Loucy (cell line): Measurements from ENCODE around the gene OR7C1.

ENCODE experiments used
- H2AFZ ChIP-seq: fragments of 200-600 bp; sonication (generic); 2 replicates; pipeline ENCODE4 v1.6.0; 2016; ENCODE audit warnings: antibody characterized with exemption, mild to moderate bottlenecking, low read length, moderate library complexity
- H3F3A ChIP-seq: fragments of 200-600 bp; 2 replicates; pipeline ENCODE4 v1.6.0; 2016; ENCODE audit warnings: antibody characterized with exemption, low read depth, mild to moderate bottlenecking
- H3K27me3 ChIP-seq: fragments of 200-600 bp; sonication (generic); 2 replicates; pipeline ENCODE4 v1.6.1; 2014; ENCODE audit warnings: low read length, mild to moderate bottlenecking; ENCODE audit not compliant: insufficient read depth, poor library complexity, severe bottlenecking
- H3K36me3 ChIP-seq: fragments of 200-600 bp; sonication (generic); 2 replicates; pipeline ENCODE4 v1.6.1; 2016; ENCODE audit warnings: low read length; ENCODE audit not compliant: insufficient read depth
- H3K4me1 ChIP-seq: fragments of 200-600 bp; sonication (generic); 2 replicates; pipeline ENCODE4 v1.5.1; 2014; ENCODE audit warnings: low read length, mild to moderate bottlenecking; ENCODE audit not compliant: insufficient read depth, poor library complexity, severe bottlenecking
- H3K4me2 ChIP-seq: fragments of 200-600 bp; sonication (generic); 2 replicates; pipeline ENCODE4 v1.6.0; 2014; ENCODE audit warnings: antibody characterized with exemption, low read length, low read depth, mild to moderate bottlenecking; ENCODE audit not compliant: poor library complexity, severe bottlenecking
- H3K4me3 ChIP-seq: fragments of 200-600 bp; sonication (generic); 2 replicates; pipeline ENCODE4 v1.5.1; 2014; ENCODE audit warnings: low read length, mild to moderate bottlenecking, mixed read lengths; ENCODE audit not compliant: poor library complexity, severe bottlenecking
- H3K79me2 ChIP-seq: fragments of 200-600 bp; sonication (generic); 2 replicates; pipeline ENCODE4 v1.6.1; 2014; ENCODE audit warnings: low read length; ENCODE audit not compliant: insufficient read depth
- H3K9ac ChIP-seq: fragments of 200-600 bp; sonication (generic); 2 replicates; pipeline ENCODE4 v1.6.0; 2014; ENCODE audit warnings: mild to moderate bottlenecking, low read depth, low read length, moderate library complexity; ENCODE audit not compliant: poor library complexity, severe bottlenecking
- H3K9me2 ChIP-seq: fragments of 200-600 bp; sonication (generic); replicated peaks from 2 replicates; pipeline ENCODE4 v1.6.1; 2016; ENCODE audit warnings: low read depth, low read length, mixed read lengths
- H3K9me3 ChIP-seq: fragments of 200-600 bp; sonication (generic); 2 replicates; pipeline ENCODE4 v1.6.1; 2014; ENCODE audit warnings: mild to moderate bottlenecking, antibody characterized with exemption, low read length, low read depth; ENCODE audit not compliant: insufficient read depth
- H4K20me1 ChIP-seq: fragments of 200-600 bp; sonication (generic); 2 replicates; pipeline ENCODE4 v1.6.0; 2014; ENCODE audit warnings: antibody characterized with exemption, low read length, mild to moderate bottlenecking; ENCODE audit not compliant: insufficient read depth, poor library complexity, severe bottlenecking
- CTCF ChIP-seq: fragments of 200-600 bp; sonication (generic); conservative IDR thresholded peaks from 2 replicates; pipeline ENCODE4 v1.5.1; 2014; ENCODE audit warnings: mild to moderate bottlenecking, antibody characterized with exemption, low read length
- EZH2phosphoT487 ChIP-seq: fragments of 200-600 bp; IDR thresholded peaks from 2 replicates; pipeline ENCODE4 v1.6.1; 2018; ENCODE audit warnings: antibody characterized with exemption, mild to moderate bottlenecking, moderate library complexity, borderline replicate concordance

OR7C1 gene

GRCh38 chr19:14763497-14764145 lies 71.4 kb downstream of the OR7C1 start:
- Histone ChIP-seq H3K79me2 (no peaks in the 10 kb centered on the region), H3K9me3 (no peaks in the 10 kb centered on the region)

GRCh38 chr19:14762111-14762510 lies 72.9 kb downstream of the OR7C1 start:
- Histone ChIP-seq H3K4me2 (no peak overlapping the region), H4K20me1 (no peaks in the 10 kb centered on the region), H2AFZ (no peak overlapping the region), H3K9ac (no peak overlapping the region), H3K36me3 (peaks cover 6% of the 10 kb centered on the region; the same call in 1 of the 2 replicates), H3K9me3 (no peaks in the 10 kb centered on the region), H3K9me2 (no peaks in the 10 kb centered on the region), H3K4me1 (no peaks in the 10 kb centered on the region), H3K79me2 (no peaks in the 10 kb centered on the region), H3K4me3 (no peak overlapping the region), H3F3A (no peaks in the 10 kb centered on the region), H3K27me3 (no peaks in the 10 kb centered on the region)
- TF ChIP-seq CTCF (no peak), EZH2phosphoT487 (no peak)

More at GRCh38 chr19:14763497-14764145, 71.4 kb downstream of the OR7C1 start:
- H2AFZ ChIP-seq = no peak overlapping the region
- no peak overlapping the region for H3K4me3 ChIP-seq
- no peaks in the 10 kb centered on the region for H3K9me2 ChIP-seq
- H3K36me3 ChIP-seq = peaks cover 17% of the 10 kb centered on the region; the same call in 1 of the 2 replicates
- no peak overlapping the region for H3K4me2 ChIP-seq
- H3F3A ChIP-seq = no peaks in the 10 kb centered on the region
- H4K20me1 ChIP-seq = no peaks in the 10 kb centered on the region
- H3K9ac ChIP-seq = no peak overlapping the region
- TF ChIP-seq CTCF (no peak), EZH2phosphoT487 (no peak)
- no peaks in the 10 kb centered on the region for H3K27me3 ChIP-seq
- no peaks in the 10 kb centered on the region for H3K4me1 ChIP-seq

- no peaks in the 10 kb centered on the region for H3K9me3 ChIP-seq
- no peak for TF ChIP-seq CTCF
- TF ChIP-seq EZH2phosphoT487 = no peak
- H3K4me2 ChIP-seq = no peak overlapping the region
- no peaks in the 10 kb centered on the region for H4K20me1 ChIP-seq
- H3K36me3 ChIP-seq = peaks cover 6% of the 10 kb centered on the region; the same call in 1 of the 2 replicates
- no peaks in the 10 kb centered on the region for H3K4me1 ChIP-seq
- H3K27me3 ChIP-seq = no peaks in the 10 kb centered on the region
- H3K9ac ChIP-seq = no peak overlapping the region
- no peaks in the 10 kb centered on the region for H3K9me2 ChIP-seq
- H2AFZ ChIP-seq = no peak overlapping the region
- H3K4me3 ChIP-seq = no peak overlapping the region
- H3F3A ChIP-seq = no peaks in the 10 kb centered on the region
- no peaks in the 10 kb centered on the region for H3K79me2 ChIP-seq
Measured at GRCh38 chr19:14761607-14762006, 73.4 kb downstream of the OR7C1 start.
